NB4 (cell line): Measurements from ENCODE around the gene COL5A2.

Experiments
- MYC ChIP-seq: IDR thresholded peaks from 2 replicates; pipeline ENCODE4 v1.6.1; 2011; ENCODE audit warnings: low read depth, low read length
- POLR2A ChIP-seq: IDR thresholded peaks from 2 replicates; pipeline ENCODE4 v1.6.1; 2011; ENCODE audit warnings: mild to moderate bottlenecking; ENCODE audit not compliant: insufficient read length; ENCODE audit errors: extremely low read depth
- TF ChIP-seq, protein P1 (sequence below): IDR thresholded peaks from one replicate; pipeline ENCODE4 v1.5.1; 2012; ENCODE audit warnings: low read depth, low read length
- TF ChIP-seq, protein P2 (sequence below): IDR thresholded peaks from 2 replicates; pipeline ENCODE4 v1.6.1; 2011; ENCODE audit warnings: low read depth, low read length

DNA sequence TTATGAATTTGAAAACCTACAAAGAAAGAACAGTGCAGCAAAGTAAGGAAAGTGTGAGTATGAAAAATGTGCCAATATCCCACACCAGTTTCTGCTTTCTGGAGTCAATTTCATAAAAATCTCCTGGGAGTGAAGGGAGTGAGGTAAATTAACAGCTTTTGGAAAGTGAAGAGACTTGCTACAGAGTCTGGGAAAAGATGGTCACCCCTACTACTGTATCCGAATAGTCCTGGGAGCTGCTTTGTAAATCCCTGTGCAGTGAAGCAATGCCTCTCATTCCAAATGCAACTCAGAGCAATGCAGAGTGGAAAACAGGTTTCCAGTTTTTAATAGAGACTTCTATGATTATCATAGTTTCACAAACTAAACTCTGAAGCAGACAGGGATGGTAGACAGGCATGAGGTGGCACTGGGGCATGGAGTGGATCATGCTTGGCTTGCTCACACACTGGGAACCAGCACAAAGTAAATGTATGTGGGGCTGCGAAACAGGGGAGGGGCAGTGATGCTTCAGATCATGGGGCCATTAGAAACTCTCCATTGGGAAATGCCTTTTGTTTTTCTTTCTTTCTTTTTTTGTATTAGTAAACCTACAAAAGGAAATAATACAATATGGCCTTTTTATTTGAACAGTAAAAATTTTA is 10.6 kb downstream of the COL5A2 start:
- TF ChIP-seq, protein P1, sequence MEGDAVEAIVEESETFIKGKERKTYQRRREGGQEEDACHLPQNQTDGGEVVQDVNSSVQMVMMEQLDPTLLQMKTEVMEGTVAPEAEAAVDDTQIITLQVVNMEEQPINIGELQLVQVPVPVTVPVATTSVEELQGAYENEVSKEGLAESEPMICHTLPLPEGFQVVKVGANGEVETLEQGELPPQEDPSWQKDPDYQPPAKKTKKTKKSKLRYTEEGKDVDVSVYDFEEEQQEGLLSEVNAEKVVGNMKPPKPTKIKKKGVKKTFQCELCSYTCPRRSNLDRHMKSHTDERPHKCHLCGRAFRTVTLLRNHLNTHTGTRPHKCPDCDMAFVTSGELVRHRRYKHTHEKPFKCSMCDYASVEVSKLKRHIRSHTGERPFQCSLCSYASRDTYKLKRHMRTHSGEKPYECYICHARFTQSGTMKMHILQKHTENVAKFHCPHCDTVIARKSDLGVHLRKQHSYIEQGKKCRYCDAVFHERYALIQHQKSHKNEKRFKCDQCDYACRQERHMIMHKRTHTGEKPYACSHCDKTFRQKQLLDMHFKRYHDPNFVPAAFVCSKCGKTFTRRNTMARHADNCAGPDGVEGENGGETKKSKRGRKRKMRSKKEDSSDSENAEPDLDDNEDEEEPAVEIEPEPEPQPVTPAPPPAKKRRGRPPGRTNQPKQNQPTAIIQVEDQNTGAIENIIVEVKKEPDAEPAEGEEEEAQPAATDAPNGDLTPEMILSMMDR: no peak
- TF ChIP-seq POLR2A (no peak), MYC (no peak)
- TF ChIP-seq, protein P2, sequence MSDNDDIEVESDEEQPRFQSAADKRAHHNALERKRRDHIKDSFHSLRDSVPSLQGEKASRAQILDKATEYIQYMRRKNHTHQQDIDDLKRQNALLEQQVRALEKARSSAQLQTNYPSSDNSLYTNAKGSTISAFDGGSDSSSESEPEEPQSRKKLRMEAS: no peak
